Retinal pigment epithelial cell (primary cell): Measurements from ENCODE around the gene GOPC.

ENCODE experiments used
- DNase-seq: peaks from one replicate; pipeline ENCODE4 v3.0.0-alpha.2; 2010; ENCODE audit warnings: low read depth
- H3K4me3 ChIP-seq: 2 replicates; pipeline ENCODE4 v1.5.1; 2011; ENCODE audit warnings: mild to moderate bottlenecking, low read length, control low read depth, moderate library complexity
- CTCF ChIP-seq: conservative IDR thresholded peaks from 2 replicates; pipeline ENCODE4 v1.5.1; 2011; ENCODE audit warnings: low read depth, low read length, control low read depth, inconsistent platforms

Gene GOPC

GRCh38 chr6:117619178-117619577 is 16.9 kb upstream of the GOPC start:
- DNase-seq, result no peak
- H3K4me3 ChIP-seq, result no peak overlapping the region
- TF ChIP-seq CTCF, result no peak

- H3K4me3 ChIP-seq, result no peak overlapping the region
- TF ChIP-seq CTCF, result no peak
- no peak for DNase-seq
Observed at GRCh38 chr6:117617210-117618035, 15.1 kb upstream of the GOPC start.

GRCh38 chr6:117616391-117617209 is 14.3 kb upstream of the GOPC start:
- no peak for TF ChIP-seq CTCF
- no peak overlapping the region for H3K4me3 ChIP-seq
- no peak for DNase-seq

- no peak for TF ChIP-seq CTCF
- no peak overlapping the region for H3K4me3 ChIP-seq
- DNase-seq, result no peak
Observed at GRCh38 chr6:117615750-117616390, 13.6 kb upstream of the GOPC start.

GRCh38 chr6:117613920-117614560 is 11.7 kb upstream of the GOPC start:
- no peak for TF ChIP-seq CTCF
- no peak overlapping the region for H3K4me3 ChIP-seq
- DNase-seq, result no peak

- no peak overlapping the region for H3K4me3 ChIP-seq
- no peak for TF ChIP-seq CTCF
- no peak for DNase-seq
Observed at GRCh38 chr6:117607511-117607910, 5.2 kb upstream of the GOPC start.
